GM12878 (cell line): ENCODE results near the gene COG4. TPM values are rescaled to one million over a fixed set of nuclear protein-coding genes. Genes with fewer than 3 reads are reported as not detected.
A peak's percentile ranks its signal among the peaks of the same experiment; 100 is the strongest.

Experiments used
- CREM ChIP-seq: IDR thresholded peaks from 2 replicates; pipeline ENCODE4 v1.6.1; 2014; ENCODE audit warnings: antibody characterized with exemption, low read depth
- ELK1 ChIP-seq: IDR thresholded peaks from 2 replicates; pipeline ENCODE4 v1.6.1; 2012; ENCODE audit warnings: low read depth, low read length, improper control_type of control experiment
- MTA2 ChIP-seq: fragments of 450-650 bp; IDR thresholded peaks from 2 replicates; pipeline ENCODE4 v1.6.1; 2016; ENCODE audit warnings: low read depth, mild to moderate bottlenecking, moderate library complexity
- MYC ChIP-seq: IDR thresholded peaks from 2 replicates; pipeline ENCODE4 v1.6.1; 2011; ENCODE audit warnings: mild to moderate bottlenecking, low read length, moderate library complexity, inconsistent platforms; ENCODE audit not compliant: insufficient read depth, insufficient replicate concordance, insufficient read length, severe bottlenecking
- NFXL1 ChIP-seq: fragments of 450-650 bp; IDR thresholded peaks from 2 replicates; pipeline ENCODE4 v1.6.1; 2017; ENCODE audit warnings: antibody characterized with exemption, mild to moderate bottlenecking, borderline replicate concordance
- SPI1 ChIP-seq: IDR thresholded peaks from 2 replicates; pipeline ENCODE4 v1.6.1; 2011; ENCODE audit warnings: low read depth, mild to moderate bottlenecking, low read length, moderate library complexity, borderline replicate concordance; ENCODE audit not compliant: insufficient read depth
- polyA plus RNA-seq, 11 experiments: library from polyadenylated mRNA; depleted of rRNA in 4 of 11; unstranded in 6 of 11; stranded (reverse) in 5 of 11; fragments of >200 nt; fragmentation: Nextera tagmentation in 4 of 11; fragmentation: Illumina TruSeq in 1 of 11; extraction: Ambion mirVana in 4 of 11; extraction: Trizol in 1 of 11; gene quantifications; 1 replicate in 1 of 11; 2 replicates in 10 of 11; pipeline versions ENCODE4 v1.2.1 to v1.2.3, GENCODE V29; 2011 to 2016; ENCODE audit warnings: inconsistent platforms in 2 of 11, missing spikeins in 2 of 11, low read depth in 1 of 11
- total RNA-seq, 4 experiments: library from RNA; depleted of rRNA in 3 of 4; stranded (reverse); fragments of >200 nt in 3 of 4; fragmentation: Illumina TruSeq in 1 of 4; extraction: Trizol in 1 of 4; gene quantifications; 2 replicates each; pipeline versions ENCODE4 v1.2.1 to v1.2.3, GENCODE V29; 2013 to 2021
- TF ChIP-seq, protein P1 (sequence below): fragments of 450-650 bp; IDR thresholded peaks from 2 replicates; pipeline ENCODE4 v1.6.1; 2017; ENCODE audit warnings: low read depth, mild to moderate bottlenecking, moderate library complexity
- TF ChIP-seq, protein P2 (sequence below): IDR thresholded peaks from 2 replicates; pipeline ENCODE4 v1.6.1; 2012; ENCODE audit warnings: low read depth, low read length, improper control_type of control experiment
- TF ChIP-seq, protein P3 (sequence below): fragments of 450-650 bp; IDR thresholded peaks from 2 replicates; pipeline ENCODE4 v1.6.1; 2016; ENCODE audit warnings: mild to moderate bottlenecking

Gene COG4
- total and polyA plus RNA-seq, 10 of the 15 experiments (the other 5 are each of a cell fraction or from before 2014, with no cell fraction given) = 7.0 to 57.7 (median 33.0) TPM

DNA sequence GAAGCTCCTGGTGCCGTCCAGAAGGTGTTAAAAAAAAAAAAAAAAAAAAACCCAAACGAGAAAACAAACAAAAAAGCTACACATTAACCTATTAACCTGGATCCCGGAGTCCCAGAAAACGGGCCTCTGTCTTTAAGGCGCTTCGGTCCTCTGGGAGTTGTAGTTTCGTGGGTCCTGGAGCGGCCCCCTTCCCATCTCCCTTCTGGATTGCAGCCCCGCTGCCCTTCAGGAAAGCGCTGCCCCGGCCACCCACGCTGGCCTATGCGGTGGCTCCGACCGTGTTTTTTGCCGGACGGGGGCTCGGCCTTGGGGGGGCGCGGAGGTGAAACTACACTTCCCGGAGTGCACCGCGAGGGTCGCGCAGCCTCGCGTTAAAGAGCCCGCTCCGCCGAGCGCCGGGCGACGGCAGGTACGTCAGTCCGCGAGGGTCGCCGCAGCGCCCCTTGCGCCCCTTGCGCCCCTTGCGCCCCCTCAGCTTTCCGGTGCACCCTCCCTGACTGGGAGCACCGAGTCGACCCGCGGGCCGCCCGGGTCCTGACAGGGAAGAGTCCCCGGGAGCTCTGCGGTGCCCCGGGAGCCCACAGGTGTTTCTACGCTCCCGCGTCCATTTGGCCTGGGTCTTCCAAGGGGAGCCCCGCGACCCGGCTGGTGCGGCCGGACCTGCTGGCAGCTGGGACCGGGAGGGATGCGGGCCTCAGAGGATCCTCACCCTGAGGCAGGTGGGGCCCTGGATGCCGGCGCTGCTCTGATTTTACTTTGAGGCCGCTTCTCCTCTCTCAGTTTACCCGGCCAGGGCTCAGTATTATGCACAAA, 68.9 kb downstream of the COG4 start, which contains the start of gene FCSK (continued):
- TF ChIP-seq ELK1 (no peak), MYC (no peak), NFXL1 (no peak), CREM (peak; percentile 81), MTA2 (no peak), SPI1 (no peak)
- TF ChIP-seq, protein P1, sequence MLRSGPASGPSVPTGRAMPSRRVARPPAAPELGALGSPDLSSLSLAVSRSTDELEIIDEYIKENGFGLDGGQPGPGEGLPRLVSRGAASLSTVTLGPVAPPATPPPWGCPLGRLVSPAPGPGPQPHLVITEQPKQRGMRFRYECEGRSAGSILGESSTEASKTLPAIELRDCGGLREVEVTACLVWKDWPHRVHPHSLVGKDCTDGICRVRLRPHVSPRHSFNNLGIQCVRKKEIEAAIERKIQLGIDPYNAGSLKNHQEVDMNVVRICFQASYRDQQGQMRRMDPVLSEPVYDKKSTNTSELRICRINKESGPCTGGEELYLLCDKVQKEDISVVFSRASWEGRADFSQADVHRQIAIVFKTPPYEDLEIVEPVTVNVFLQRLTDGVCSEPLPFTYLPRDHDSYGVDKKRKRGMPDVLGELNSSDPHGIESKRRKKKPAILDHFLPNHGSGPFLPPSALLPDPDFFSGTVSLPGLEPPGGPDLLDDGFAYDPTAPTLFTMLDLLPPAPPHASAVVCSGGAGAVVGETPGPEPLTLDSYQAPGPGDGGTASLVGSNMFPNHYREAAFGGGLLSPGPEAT = peak; percentile 99
- TF ChIP-seq, protein P2, sequence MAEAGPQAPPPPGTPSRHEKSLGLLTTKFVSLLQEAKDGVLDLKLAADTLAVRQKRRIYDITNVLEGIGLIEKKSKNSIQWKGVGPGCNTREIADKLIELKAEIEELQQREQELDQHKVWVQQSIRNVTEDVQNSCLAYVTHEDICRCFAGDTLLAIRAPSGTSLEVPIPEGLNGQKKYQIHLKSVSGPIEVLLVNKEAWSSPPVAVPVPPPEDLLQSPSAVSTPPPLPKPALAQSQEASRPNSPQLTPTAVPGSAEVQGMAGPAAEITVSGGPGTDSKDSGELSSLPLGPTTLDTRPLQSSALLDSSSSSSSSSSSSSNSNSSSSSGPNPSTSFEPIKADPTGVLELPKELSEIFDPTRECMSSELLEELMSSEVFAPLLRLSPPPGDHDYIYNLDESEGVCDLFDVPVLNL = no peak
- TF ChIP-seq, protein P3, sequence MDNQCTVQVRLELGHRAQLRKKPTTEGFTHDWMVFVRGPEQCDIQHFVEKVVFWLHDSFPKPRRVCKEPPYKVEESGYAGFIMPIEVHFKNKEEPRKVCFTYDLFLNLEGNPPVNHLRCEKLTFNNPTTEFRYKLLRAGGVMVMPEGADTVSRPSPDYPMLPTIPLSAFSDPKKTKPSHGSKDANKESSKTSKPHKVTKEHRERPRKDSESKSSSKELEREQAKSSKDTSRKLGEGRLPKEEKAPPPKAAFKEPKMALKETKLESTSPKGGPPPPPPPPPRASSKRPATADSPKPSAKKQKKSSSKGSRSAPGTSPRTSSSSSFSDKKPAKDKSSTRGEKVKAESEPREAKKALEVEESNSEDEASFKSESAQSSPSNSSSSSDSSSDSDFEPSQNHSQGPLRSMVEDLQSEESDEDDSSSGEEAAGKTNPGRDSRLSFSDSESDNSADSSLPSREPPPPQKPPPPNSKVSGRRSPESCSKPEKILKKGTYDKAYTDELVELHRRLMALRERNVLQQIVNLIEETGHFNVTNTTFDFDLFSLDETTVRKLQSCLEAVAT = no peak
- TF ChIP-seq, all 136 proteins: peak for 38
